Myometrial cell (primary cell): Measurements from ENCODE around the gene MYPN. TPM values are rescaled to one million over a fixed set of nuclear protein-coding genes. Genes with fewer than 3 reads are reported as not detected.

Experiments used
- total RNA-seq: library from RNA; depleted of rRNA; stranded (reverse); fragments of >200 nt; gene quantifications from 2 replicates; pipeline ENCODE4 v1.2.3, GENCODE V29; 2015

The MYPN gene, protein sequence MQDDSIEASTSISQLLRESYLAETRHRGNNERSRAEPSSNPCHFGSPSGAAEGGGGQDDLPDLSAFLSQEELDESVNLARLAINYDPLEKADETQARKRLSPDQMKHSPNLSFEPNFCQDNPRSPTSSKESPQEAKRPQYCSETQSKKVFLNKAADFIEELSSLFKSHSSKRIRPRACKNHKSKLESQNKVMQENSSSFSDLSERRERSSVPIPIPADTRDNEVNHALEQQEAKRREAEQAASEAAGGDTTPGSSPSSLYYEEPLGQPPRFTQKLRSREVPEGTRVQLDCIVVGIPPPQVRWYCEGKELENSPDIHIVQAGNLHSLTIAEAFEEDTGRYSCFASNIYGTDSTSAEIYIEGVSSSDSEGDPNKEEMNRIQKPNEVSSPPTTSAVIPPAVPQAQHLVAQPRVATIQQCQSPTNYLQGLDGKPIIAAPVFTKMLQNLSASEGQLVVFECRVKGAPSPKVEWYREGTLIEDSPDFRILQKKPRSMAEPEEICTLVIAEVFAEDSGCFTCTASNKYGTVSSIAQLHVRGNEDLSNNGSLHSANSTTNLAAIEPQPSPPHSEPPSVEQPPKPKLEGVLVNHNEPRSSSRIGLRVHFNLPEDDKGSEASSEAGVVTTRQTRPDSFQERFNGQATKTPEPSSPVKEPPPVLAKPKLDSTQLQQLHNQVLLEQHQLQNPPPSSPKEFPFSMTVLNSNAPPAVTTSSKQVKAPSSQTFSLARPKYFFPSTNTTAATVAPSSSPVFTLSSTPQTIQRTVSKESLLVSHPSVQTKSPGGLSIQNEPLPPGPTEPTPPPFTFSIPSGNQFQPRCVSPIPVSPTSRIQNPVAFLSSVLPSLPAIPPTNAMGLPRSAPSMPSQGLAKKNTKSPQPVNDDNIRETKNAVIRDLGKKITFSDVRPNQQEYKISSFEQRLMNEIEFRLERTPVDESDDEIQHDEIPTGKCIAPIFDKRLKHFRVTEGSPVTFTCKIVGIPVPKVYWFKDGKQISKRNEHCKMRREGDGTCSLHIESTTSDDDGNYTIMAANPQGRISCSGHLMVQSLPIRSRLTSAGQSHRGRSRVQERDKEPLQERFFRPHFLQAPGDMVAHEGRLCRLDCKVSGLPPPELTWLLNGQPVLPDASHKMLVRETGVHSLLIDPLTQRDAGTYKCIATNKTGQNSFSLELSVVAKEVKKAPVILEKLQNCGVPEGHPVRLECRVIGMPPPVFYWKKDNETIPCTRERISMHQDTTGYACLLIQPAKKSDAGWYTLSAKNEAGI (N-terminal part only)
- 11.0 and 12.9 TPM in 2 replicates for total RNA-seq

DNA sequence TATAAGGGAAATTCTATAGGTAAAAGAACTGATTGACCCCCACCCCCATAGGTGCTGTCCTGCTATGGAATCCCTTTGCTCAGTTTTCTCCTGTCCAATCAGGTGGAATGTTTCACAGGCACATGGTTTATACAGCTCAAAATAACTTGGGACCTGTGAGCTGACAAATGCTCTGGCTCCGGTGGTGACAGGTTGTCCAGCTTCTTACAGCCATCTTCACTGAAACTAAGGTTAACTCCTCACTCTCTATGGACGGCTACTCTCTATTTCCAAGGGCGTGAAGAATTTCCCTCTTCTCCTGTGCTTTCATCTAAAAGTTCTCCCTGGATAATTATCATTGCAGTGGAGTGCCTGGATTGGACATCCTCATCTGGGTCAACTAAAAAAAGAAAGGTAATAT, at the start of gene MYPN:
TSS of gene MYPN (plus strand) at position 158 of the 400 bp plus-strand sequence. CDS start 11,951 bp downstream, outside the sequence.

DNA sequence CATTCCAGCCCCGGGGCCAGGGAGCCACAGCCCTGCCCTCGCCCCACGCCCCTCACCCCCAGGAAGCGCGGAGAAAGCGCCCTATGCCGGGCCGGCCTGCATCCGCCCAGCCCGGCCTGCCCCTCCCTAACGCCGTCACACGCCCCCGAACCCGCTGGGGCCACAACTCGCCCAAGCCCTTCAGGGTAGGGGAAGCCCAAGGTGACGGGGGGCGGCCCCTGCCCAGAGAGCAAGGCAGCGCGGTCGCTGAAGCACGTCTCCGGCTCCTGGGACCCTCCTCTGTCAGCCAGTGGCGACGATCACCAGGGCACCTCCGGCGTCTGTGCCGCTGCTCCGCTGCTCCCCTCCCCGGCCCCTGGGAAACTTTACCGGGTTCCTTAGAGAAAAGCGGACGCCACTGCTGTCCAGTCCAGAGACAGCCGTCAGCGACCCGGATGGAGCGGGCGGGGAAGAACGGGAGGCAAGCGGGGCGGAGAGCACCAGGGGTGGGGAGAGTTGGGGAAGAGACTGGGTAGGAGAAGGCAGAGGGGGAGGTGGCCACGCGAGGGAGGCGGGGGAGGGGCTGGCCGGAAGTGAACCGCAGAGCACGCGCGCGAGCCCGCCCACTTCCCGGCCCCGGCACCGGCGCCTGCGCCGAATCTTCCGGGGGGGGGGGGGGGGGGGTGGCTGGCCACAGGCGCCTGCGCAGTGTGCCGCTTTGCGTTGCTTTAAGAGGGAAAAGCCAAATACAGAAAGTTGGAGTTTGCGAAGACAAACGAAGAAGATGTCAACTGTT, 34.3 kb upstream of the MYPN start, which contains the start of gene HERC4:
TSS of gene HERC4 (minus strand) at position 509 of the 775 bp plus-strand sequence. CDS start 2,175 bp downstream, outside the sequence.

DNA sequence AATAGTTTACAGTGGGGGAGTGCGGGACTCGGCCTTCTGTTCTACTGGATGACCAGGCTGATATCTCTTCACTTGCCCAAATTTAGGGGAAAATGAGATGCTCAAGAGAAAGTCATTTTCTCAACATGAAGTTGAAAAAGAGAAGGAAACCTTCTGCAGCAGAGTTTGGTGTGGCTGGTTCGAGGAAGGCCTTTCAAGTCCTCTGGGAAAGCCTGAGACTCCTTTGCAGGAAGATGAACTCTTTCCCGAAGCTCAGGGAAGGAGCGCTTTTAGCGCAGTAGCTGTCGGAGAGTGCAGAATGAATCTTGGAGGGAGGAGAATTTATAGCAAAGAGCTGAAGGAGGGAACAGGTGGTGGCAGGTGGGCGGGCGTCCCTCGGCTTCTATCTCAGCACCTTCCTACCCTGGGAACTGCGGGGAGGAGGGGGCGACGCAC, 122.5 kb downstream of the MYPN start, which contains the start of gene ATOH7:
TSS of gene ATOH7 (minus strand) at position 297 of the 435 bp plus-strand sequence. CDS start 436 bp downstream, outside the sequence.

Other genes starting within 250 kb of the MYPN start
- 5.5 and 10.6 TPM in 2 replicates for gene SIRT1, start 224.8 kb upstream of the MYPN start, total RNA-seq
- 78.1 and 94.8 TPM in 2 replicates for gene HERC4, start 34.2 kb upstream of the MYPN start, total RNA-seq
- gene ATOH7, start 122.6 kb downstream of the MYPN start, total RNA-seq = not detected in 2 replicates
- 18.1 and 24.2 TPM in 2 replicates for gene HNRNPH3, start 222.6 kb downstream of the MYPN start, total RNA-seq
- gene PBLD, start 223.4 kb downstream of the MYPN start, total RNA-seq = 2.9 and 4.1 TPM in 2 replicates